ENCODE data around the gene STARD9. TPM values are rescaled to one million over a fixed set of nuclear protein-coding genes. Genes with fewer than 3 reads are reported as not detected.

The STARD9 gene
- total RNA-seq = 4.8 and 10.6 TPM in 2 replicates

DNA sequence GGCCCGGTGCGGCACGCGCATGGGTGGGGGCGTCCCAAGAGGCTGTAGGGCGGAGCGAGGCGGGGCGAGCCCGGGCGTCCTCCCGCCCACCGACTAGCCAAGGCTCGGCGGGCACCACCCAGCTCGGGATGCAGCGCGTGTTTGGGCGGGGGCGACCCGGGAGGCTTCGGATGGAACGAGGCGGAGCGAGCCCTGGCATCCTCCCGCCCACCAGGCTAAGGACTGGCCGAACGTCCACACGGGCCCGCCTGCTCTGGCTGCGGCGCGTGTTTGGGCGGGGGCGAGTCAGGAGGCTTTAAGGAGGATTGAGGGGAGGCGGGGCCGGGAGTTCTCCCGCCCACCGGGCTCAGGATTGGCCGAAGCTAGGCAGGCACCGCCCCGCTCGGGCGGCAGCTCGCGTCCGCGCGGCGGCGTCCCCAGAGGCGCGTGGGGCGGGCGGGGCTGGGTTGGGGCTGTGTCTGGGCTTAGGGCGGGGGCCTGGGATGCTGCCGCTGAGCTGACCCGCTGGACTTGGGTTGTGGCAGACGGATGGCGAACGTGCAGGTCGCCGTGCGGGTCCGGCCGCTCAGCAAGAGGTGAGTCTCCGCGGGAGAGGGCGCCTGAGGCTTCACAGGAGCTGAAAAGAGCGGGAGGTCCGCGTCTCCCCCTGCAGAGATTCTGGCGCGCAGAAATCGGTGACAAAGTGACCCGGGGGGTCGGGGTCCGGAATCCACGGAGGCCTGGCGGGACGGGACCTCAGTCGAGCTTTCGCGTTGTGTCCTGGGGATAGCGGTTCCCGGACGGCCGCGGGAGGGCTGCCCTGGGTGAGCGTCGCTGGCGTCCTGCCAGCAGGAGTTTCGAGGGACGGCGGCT is at the start of gene STARD9:
Gene STARD9, plus strand, starts transcription at position 419 of the 852 bp plus-strand sequence. Its CDS starts 110 bp downstream, at position 529.

DNA sequence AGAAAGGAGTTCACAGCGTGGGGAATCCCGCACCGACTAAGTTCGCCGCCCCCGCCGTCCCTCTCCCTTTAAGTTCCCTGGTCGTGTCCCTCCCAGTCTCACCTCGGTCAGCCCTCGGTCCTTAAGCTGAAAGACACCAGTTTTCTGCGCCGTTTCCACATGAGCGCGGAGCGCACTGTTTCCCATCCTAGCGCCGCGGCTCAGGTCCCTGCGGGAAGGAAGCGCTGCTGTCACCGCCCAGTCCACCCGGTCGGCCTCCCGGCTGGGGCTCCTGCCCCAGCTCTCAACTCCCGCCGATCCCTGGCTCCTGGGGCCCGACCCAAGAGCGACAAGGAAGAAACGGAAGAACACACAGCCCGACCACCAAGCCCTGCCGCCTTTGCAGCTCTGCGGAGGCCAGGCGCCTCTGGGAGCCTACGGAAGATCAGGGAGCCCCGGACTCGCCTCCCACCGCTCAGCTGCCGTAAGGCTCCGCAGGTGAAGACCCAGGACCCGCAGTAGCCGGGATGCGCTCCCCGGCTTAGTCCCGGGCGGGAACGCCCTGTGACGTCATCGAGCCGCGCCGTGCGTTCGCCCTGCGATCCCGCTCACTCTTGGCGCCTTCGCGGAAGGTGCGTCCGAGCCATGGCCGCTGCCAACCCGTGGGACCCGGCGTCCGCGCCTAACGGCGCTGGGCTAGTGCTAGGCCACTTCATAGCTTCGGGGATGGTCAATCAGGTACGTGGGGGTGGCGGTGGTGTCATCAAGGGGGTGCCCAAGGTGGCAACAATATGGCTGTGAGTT is 27.0 kb upstream of the STARD9 start, which contains the start of the genes HAUS2 and LRRC57:
Gene HAUS2, plus strand, starts transcription at position 590 of the 783 bp plus-strand sequence. Its CDS starts 35 bp downstream, at position 625.
Gene LRRC57, minus strand, starts transcription at position 545 of the 783 bp plus-strand sequence. Its CDS starts 359 bp downstream, at position 186.

DNA sequence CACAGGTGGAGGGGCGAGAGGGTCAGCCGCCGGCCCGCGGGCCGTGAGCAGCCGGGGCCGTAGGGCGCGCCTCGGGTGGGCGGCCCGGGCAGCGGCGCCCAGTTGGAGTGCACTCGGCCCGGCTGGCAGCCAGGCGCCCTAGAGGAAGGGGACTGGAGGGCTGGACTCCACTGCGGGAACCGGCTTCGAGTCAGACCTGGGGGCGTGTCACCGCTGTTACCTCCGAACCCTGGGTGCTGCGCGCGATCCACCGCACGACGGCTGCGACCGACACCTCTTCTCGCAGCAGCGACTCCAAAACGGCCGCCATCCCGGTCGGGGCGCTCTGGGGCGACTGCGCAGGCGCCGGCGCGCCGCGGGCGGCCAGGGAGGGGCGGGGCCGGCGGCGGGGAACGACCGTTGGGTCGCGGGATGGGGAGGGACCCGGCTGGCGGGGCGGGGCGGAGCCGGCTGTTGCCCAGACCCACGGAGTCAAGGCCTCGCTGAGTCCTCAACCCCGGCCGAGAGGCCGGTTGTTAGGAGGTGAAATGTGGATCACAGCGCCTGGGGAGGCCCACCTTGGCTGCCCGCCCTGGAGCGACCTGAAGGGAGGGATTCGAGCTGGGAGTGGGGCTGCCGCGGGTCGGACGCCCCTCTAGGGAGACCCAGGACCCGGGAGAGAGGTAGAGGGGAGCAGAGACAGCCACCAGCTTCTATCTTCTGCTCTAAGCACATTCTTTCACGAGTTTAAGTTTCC is 161.6 kb downstream of the STARD9 start, which contains the start of gene CDAN1:
Gene CDAN1, minus strand, starts transcription at position 336 of the 736 bp plus-strand sequence. Its CDS starts 26 bp downstream, at position 310.

Other genes starting within 250 kb of the STARD9 start
- 0.88 and 2.0 TPM in 2 replicates for gene CAPN3, start 216.1 kb upstream of the STARD9 start, total RNA-seq
- gene ZNF106, start 84.5 kb upstream of the STARD9 start, total RNA-seq = 42.7 and 62.7 TPM in 2 replicates
- gene SNAP23, start 80.0 kb upstream of the STARD9 start, total RNA-seq = 93.2 and 95.9 TPM in 2 replicates
- gene LRRC57, start 26.8 kb upstream of the STARD9 start, total RNA-seq = 13.8 and 20.0 TPM in 2 replicates
- 18.6 and 41.1 TPM in 2 replicates for gene HAUS2, start 26.8 kb upstream of the STARD9 start, total RNA-seq
- gene CDAN1, start 161.5 kb downstream of the STARD9 start, total RNA-seq = 6.1 and 12.0 TPM in 2 replicates